Fibroblast of the conjunctiva (primary cell): ENCODE results near the gene MEGF8.
"Not testable (repeated sequence)": the region's sequence is repeated elsewhere in the genome, so short reads cannot be mapped to it uniquely, and the experiment has no call there.

Source experiments
- DNase-seq: peaks from one replicate; pipeline ENCODE4 v3.0.0-alpha.2; 2010; ENCODE audit warnings: low read depth

MEGF8 gene

DNA sequence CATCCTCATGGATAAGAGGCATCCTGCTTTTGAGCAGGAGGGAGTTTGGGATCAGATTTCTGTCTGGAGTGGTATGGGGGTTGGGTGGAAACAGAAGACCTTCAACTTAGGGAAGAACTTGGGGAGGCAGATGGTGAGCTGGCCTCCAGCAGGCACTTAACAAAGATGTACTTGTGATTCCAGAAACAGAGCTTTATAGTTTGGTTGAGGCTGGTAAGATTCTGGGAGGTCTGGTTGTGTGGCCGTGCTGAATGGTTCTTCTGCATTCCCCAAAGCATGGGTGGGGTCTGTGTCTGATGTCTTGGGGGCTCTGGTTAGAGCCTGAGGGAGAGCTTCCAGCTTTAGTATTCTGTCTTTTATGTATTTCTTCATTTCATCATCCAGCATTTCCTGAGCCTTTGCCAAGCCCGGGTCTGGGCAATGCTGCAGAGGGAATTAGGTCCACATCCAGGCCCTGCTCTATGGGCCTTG is 4.8 kb downstream of the MEGF8 start:
- peak; percentile 53 for DNase-seq

DNA sequence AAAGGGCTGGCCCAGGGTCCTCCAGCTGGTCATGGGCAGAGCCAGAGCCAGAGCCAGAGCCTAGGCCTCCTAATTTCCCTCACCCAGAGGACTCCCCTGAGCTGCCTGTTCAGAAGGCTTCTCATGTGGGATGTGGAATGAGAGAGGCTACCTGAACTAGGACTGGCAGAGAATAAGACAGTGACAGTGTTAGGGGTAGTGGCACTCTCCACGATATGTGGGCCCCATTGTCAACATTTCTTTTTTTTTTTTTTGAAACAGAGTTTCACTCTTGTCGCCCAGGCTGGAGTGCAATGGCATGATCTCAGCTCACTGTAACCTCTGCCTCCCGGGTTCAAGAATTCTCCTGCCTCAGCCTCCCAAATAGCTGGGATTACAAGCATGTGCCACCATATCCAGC is 5.9 kb downstream of the MEGF8 start:
- not testable (repeated sequence) for DNase-seq

DNA sequence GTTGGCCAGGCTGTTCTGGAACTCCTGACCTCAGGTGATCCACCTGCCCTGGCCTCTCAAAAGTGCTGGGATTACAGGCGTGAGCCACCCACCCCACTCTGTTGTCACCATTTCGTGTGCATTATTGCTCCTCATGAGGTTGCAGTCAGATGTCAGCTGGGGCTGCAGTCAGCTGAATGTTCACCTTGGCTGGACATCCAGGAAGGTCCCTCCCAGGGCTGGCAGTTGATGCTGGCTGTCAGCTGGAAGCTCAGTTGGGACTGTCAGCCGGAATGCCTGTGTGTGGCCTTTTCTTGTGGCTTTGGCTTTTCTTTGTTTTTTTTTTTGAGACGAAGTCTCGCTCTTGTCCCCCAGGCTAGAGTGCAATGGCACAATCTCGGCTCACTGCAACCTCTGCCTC is 6.6 kb downstream of the MEGF8 start:
- DNase-seq: no peak

DNA sequence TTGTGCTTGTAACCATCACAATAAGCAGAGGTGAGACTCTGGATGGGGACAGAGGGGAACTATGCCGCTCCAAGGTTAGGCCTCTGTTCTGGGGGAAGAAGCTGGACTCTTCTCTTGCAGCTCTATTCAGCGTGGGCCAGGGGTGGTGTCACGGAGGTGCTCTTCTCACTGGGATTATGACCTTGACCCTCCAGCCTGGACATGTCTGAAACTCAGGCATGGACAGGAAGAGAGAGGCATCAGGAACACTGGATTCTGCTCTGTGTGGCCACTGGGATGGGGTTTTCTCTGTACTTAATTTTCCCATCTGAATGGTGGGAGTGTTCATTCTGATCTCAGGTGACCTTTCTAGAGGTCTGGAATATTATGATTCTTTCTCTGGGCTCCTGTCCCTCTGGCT is 7.6 kb downstream of the MEGF8 start:
- no peak for DNase-seq

DNA sequence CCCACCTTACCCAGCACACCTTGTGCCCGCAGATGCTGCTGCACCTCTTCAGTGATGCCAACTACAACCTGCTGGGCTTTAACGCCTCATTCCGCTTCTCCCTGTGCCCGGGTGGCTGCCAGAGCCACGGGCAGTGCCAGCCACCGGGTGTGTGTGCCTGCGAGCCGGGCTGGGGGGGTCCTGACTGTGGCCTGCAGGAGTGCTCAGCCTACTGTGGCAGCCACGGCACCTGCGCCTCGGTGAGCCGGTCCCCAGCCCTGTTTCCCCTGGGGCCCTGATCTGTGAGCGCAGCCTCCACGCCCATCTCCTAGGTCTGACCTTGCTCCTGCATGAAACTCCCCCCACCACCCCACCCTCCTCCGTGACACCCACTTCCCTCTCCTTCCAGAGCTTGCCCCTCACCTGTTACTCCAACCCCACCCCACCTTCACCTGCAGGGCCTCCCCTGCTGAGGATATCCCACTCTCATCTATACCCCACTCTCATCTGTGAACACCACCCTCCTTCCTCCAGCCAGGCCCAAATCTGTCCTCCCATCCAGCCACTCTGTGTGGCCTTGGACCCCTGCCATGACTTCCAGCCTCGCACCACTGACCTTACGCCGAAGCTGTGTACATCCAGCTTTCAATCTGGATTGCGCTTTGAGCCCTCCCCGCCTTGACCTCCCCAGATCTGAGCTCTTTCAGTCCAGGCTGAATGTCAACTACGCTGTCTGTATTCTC is 8.7 kb downstream of the MEGF8 start:
- DNase-seq: no peak

DNA sequence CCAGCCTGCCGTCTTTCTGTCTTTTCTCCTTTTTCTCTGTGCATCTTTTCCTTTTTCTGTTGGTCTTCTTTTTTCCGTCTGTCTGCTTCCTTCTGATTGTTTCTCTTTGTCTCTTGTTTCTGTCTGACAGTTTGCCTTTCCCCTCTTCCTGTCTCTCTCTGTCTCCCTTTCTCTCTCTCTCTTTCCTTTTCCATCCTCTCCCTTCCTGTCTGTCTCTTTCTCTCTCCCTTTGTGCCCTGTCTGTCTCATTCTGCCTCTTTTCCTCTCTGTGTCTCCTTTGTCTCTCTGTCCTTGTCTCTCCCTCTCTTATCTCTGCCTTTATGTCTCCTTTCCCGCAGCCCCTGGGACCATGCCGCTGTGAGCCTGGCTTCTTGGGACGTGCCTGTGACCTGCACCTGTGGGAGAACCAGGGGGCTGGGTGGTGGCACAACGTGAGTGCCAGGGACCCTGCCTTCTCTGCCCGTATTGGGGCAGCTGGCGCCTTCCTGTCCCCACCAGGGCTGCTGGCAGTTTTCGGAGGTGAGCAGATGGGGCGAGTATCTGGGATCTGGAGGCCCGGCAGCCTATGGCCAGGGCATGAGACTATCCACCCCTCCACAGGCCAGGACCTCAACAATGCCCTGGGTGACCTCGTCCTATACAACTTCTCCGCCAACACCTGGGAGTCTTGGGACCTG is 9.4 kb downstream of the MEGF8 start:
- no peak for DNase-seq

DNA sequence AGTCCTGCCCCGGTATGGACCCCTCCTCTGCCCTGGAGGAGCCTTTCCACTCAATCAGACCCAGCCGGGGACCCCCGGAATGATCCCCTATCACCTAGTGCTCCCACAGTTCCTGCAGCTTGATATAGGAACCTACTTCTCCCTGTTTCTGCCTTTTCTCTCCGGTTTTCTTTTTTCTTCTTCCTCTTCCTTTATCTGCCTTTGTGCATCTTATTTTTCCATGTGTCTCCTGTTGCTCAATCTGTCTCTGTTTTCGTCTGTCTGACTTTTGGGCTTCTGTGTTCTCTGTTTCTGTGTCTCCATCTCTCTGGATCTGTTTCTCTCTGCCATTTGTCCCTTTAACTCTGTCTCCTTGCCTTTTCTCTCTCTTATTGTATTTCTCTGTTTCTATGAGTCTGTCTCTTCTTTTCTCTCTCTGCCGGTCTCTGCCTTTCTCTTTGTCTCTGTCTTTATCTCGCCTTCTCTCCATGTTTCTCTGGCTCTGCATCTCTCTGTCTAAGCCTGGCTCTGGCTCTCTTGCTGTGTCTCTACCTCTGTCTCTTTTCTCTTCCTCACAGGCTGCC is 10.0 kb downstream of the MEGF8 start:
- no peak for DNase-seq

DNA sequence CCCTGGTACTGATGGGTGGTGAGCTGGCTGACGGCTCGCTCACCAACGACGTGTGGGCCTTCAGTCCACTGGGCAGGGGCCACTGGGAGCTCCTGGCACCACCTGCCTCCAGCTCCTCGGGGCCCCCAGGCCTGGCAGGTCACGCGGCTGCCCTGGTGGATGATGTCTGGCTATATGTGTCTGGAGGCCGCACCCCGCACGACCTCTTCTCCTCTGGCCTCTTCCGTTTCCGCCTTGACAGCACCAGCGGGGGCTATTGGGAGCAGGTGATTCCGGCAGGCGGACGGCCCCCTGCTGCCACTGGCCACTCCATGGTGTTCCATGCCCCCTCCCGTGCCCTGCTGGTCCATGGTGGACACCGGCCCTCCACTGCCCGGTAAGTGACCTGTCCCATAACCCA is 10.5 kb downstream of the MEGF8 start:
- no peak for DNase-seq

DNA sequence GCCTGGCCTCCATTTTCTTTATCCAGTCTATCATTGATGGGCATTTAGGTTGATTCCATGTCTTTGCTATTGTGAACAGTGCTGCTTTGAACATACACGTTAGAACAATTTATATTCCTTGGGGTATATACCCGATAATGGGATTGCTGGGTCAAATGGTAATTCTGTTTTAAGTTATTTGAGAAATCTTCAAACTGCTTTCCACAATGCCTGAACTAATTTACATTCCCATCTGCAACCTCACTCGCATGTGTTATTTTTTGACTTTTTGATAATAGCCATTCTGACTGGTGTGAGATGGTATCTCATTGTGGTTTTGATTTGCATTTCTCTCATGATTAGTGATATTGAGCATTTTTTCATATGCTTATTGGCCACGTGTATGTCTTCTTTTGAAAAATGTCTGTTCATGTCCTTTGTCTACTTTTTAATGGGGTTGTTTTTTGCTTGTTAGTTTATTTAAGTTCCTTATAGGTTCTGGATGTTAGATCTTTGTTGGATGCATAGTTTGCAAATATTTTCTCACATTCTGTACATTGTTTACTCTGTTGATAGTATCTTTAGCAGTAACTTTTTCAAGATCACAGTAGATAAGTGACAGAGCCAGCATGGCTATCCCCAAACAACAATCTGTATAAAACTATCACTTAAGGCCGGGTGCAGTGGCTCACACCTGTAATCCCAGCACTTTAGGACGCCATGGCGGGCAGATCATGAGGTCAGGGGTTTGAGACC is 13.9 kb downstream of the MEGF8 start:
- DNase-seq: not testable (repeated sequence)

DNA sequence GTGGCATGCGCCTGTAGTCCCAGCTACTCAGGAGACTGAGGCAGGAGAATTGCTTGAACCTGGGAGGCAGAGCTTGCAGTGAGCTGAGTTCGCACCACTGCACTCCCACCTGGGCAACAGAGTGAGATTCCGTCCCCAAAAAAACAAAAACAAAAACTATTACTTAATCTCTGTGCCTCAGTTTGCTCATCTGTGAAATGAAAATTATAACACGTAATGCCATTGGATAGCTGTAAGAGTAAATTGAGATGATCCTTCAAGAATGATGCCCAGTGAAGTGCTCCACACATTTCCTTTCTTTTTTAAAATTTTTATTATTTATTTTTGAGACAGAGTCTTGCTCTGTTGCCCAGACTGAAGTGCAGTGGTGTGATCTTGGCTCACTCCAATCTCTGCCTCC is 14.5 kb downstream of the MEGF8 start:
- not testable (repeated sequence) for DNase-seq

DNA sequence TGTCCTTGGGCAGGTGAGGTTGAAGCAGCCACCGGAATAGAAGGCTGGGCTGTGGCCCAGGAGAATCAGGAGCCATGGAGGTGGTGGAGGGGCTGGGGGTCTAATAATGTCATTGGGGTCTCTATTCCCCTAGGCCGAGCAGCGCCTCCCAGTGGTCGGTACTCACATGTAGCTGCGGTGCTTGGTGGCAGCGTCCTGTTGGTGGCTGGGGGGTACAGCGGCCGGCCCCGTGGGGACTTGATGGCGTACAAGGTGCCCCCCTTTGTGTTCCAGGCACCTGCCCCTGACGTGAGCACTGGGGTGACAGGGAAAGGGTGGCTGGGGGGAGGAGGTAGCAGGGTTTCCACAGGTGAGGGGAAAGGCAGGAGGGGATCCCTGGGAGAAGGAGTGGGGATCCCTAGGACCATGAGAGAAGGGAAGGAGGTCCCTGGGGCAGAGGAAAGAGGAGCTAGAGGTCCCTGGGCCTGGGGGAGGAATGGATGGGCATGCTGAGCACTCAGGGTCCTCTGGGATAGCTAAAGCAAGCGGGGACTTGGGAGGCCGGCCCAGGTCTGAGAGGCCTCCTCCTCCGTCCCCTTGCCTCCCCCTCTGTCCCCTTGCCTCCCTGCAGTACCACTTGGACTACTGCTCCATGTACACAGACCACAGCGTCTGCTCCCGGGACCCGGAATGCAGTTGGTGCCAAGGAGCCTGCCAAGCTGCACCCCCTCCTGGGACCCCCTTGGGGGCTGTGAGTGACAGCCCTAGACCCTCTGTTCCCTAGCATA is 18.1 kb downstream of the MEGF8 start:
- DNase-seq: no peak

DNA sequence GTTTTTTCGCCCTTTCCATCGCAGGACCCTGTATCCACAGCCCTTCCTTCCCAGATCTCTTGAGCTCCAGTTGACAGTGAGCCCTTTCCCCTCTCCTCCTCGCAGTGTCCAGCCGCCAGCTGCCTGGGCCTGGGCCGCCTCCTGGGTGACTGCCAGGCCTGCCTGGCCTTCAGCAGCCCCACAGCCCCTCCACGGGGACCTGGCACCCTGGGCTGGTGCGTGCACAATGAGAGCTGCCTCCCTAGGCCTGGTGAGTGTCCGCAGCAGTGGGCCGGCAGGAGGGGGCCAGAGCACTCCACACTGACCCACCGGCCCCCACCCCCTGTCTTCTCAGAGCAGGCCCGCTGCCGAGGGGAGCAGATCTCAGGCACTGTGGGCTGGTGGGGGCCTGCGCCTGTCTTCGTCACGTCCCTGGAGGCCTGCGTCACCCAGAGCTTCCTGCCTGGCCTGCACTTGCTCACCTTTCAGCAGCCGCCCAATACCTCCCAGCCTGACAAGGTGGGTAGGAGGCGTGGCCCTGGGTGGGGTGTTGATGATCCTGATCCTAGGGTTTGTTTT is 19.0 kb downstream of the MEGF8 start:
- no peak for DNase-seq

DNA sequence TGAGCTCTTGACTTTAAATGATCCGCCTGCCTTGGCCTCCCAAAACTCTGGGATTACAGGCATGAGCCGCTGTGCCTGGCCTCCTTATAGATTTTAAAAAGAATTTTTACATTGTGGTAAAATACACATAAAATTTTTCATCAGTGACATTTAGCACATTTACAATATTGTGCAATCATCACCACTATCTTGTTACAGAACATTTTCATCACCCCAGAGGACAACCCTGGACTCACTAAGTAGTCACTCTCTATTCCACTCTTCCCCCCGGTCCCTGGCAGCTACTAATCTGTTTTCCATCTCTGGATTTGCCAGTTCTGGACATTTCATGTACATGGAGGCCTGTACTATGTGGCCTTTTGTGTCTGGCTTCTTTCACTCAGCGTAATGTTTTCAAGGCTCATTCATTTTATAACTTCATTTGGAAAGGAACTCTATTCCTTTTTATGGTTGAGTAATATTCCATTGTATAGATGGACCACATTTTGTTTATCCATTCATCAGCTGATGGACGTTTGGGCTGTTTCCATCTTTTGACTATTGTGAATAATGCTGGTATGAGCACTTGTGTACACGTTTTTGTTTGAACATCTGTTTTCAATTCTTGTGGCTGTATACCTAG is 19.9 kb downstream of the MEGF8 start:
- DNase-seq: peak; percentile 74

DNA sequence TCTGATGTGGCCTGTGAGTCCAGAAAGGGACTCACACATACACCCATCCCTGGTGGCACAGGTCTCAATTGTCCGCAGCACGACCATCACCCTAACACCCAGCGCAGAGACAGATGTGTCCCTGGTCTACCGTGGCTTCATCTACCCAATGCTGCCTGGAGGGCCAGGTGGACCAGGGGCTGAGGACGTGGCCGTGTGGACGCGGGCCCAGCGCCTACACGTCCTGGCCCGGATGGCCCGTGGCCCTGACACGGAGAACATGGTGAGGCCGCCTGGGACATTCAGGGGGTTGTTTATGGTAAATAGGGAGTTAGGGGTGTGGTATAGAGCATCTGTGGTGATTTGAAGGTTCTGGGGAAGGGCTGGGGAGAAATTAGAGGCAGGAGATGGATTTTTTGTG is 22.8 kb downstream of the MEGF8 start:
- DNase-seq: no peak

DNA sequence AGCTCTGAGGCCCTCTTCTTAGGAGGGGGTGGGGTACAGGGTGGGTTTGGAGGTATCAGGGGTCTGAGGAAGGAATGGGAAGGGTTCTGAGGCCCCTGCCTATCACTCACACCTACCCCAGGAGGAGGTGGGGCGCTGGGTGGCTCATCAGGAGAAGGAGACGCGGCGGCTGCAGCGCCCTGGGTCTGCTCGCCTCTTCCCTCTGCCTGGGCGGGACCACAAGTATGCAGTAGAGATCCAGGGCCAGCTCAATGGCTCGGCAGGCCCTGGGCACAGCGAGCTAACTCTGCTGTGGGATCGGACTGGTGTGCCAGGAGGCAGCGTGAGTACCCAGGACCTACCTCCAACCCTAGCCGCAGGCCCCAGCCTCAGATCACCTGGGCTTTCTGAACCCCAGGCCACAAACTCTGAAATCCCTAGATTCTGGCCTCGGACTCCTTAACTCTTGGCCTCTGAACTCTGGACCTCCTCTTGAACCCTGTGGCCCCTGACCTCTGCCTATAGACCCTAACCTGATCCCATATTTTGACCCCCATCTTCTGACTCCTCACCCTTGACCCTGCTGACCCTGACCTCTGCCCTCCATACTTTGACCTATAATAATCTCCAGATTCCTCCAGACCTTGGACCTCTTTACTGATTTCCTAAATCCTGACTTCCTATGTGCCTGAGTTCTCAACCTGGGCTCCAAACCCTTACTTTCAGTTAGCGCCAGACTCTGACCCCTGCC is 24.1 kb downstream of the MEGF8 start:
- no peak for DNase-seq

DNA sequence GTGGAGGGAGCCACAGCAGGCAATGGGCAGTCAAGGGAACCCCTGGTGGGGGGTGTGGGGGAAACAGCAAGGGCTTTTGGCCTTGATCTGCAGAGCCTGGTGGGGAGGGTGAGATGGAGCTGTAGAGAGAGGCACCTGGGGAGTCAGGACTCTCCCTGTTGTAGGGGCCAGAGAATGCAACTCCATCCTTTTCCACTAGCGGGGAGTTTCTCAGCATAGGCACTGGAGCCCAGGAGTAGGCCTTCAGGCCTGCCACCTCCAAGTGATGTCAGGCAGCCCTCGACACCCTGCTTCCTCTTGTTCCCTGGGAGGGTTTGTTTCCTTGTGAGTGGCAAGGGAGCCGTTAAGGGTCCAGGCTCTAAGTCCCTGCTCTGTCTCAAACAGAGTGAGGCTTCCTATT is 25.0 kb downstream of the MEGF8 start:
- DNase-seq: no peak

DNA sequence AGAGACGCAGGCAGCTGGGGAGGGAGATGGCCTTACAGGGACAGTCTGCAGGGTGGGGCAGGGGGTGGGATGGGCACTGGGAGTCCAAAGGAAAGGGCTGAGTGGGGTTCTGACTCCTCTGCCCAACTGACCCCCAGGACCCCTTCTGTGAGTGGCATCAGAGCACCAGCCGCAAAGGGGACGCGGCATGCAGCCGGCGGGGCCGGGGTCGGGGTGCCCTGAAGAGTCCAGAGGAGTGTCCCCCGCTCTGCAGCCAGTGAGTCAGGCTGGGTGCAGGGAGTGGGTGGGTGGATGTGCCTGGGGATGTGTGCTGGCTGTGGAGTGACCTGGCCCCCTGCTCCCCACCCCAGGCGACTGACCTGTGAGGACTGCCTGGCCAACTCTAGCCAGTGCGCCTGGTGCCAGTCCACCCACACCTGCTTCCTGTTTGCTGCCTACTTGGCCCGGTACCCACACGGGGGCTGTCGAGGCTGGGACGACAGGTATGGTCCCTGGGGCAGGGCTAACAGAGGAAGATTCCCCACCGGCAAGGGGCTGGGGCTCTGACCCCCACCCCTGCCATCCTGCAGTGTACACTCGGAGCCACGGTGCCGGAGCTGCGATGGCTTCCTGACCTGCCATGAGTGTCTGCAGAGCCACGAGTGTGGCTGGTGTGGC is 25.8 kb downstream of the MEGF8 start:
- DNase-seq: no peak

DNA sequence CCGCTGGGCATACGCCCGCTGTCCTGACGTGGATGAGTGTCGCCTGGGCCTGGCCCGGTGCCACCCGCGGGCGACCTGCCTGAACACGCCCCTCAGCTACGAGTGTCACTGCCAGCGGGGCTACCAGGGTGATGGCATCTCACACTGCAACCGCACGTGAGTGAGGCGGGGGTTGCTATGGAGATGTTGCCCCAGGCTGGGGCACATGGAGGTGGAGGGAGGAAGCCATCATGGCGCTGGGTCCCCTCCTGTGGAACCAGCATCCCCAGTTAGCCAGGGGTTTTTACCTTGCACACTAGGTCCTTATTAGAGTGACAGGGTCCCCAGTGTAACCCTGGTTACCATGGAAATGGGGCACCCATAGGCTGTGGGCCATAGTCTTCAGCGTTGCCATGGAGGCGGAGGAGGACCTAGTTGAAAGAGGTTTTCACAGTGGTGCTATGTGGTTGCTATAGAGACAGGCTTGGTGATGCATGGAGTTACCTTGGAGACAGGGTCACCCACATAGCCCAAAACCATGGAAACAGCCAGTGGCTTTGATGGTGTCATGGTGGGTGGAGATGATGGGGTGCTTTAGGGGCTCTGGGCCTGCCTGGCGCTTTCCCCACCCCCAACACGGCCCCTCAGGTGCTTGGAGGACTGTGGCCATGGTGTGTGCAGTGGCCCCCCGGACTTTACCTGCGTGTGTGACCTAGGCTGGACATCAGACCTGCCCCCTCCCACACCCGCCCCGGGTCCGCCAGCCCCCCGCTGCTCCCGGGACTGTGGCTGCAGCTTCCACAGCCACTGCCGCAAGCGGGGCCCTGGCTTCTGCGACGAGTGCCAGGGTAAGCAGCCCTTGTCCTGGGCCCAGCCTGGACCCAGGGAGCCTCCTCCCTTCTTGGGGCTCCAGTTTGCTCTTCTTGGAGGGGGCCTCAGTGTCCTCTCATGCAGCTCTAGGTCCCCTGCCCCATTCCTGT is 27.1 kb downstream of the MEGF8 start:
- no peak for DNase-seq
